ENCODE measurements around the gene ACTG1.

GRCh38 chr17:81540676-81541027, 28.1 kb upstream of the ACTG1 start:
- TF ChIP-seq POLR2AphosphoS5 (IDR thresholded peaks at IDR 0.05), result no peak
- TF ChIP-seq CTCF (IDR thresholded peaks at IDR 0.05), result no peak
- no peak for TF ChIP-seq EP300 (IDR thresholded peaks at IDR 0.05)
